Suprapubic skin (tissue), 3 donors: ENCODE measurements around the gene DGCR2.

Experiments
- CTCF ChIP-seq, 2 donors: fragments of 200-600 bp in 1 of 2; fragments of 450-650 bp in 1 of 2; sonication (generic) in 1 of 2; IDR thresholded peaks; one replicate each; pipeline ENCODE4 v1.5.1; 2016 to 2019; ENCODE audit warnings: antibody characterized with exemption in 2 of 2, mild to moderate bottlenecking in 1 of 2, moderate library complexity in 1 of 2
- EP300 ChIP-seq: sonication (generic); formaldehyde crosslinking; IDR thresholded peaks from one replicate; pipeline ENCODE4 v1.6.1; 2017; ENCODE audit warnings: antibody characterized with exemption
- POLR2A ChIP-seq, 2 donors: fragments of 450-650 bp; IDR thresholded peaks; one replicate each; pipeline ENCODE4 v1.6.1; 2017; ENCODE audit warnings: antibody characterized with exemption in 2 of 2, mild to moderate bottlenecking in 2 of 2, moderate library complexity in 2 of 2

GRCh38 chr22:19134176-19134831, 12.1 kb upstream of the DGCR2 start:
- TF ChIP-seq CTCF (IDR thresholded peaks at IDR 0.05) (no peak), POLR2A (IDR thresholded peaks at IDR 0.05) (no peak), EP300 (no peak)
